Measurements from ENCODE around the gene FOSL1. TPM values are rescaled to one million over a fixed set of nuclear protein-coding genes. Genes with fewer than 3 reads are reported as not detected.

FOSL1 gene
- total RNA-seq, 1 donor from 2014 or later: 37.9 TPM

DNA sequence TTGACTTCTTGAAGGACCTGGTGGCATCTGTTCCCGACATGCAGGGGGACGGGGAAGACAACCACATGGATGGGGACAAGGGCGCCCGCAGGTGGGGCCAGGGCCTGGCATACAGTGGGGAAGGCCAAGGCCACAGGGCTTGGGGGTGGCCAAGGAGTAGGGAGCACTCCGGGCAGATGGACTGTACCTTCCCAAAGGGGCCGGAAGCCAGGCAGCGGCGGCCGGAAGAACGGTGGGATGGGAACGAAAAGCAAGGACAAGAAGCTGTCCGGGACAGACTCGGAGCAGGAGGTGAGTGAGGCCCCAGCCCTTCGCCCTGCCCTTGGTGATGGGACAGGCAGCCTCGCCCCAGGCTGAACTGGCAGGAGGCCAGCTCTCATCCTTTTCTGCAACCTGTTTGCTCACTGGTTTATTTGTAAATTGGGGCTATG, 20.2 kb upstream of the FOSL1 start:
- H3K36me3 ChIP-seq (ENCODE audit: insufficient read depth, low read length): peaks cover 17% of the 10 kb centered on the region
- H3K36me3 Mint-ChIP-seq (ENCODE audit: low read depth, unreplicated experiment): peaks cover 10% of the 10 kb centered on the region

GRCh38 chr11:65919573-65920371, 19.6 kb upstream of the FOSL1 start:
- Histone ChIP-seq H3K4me3 (ENCODE audit: insufficient read depth, low read depth, low read length) (peak overlapping the region; percentile 72), H3K9me3 (ENCODE audit: insufficient read depth, low read depth, low read length) (no peaks in the 10 kb centered on the region), H3K27me3 (ENCODE audit: insufficient read depth, low read length) (no peaks in the 10 kb centered on the region), H3K36me3 (ENCODE audit: insufficient read depth, low read length) (peaks cover 17% of the 10 kb centered on the region), H2AFZ (ENCODE audit: low read depth, low read length) (peak overlapping the region; percentile 72), H3K9ac (ENCODE audit: low read length) (peak overlapping the region; percentile 80), H4K20me1 (ENCODE audit: insufficient read depth, low read length) (peaks cover 9% of the 10 kb centered on the region), H3K4me2 (ENCODE audit: low read length) (peak overlapping the region; percentile 95), H3K4me1 (ENCODE audit: insufficient read depth, low read length) (peaks cover 46% of the 10 kb centered on the region), H3K27ac (ENCODE audit: low read depth, low read length) (peak overlapping the region; percentile 63), H3K79me2 (ENCODE audit: insufficient read depth, low read length) (peaks cover 57% of the 10 kb centered on the region)
- no peaks in the 10 kb centered on the region for H3K27me3 Mint-ChIP-seq (ENCODE audit: low read depth, unreplicated experiment)
- TF ChIP-seq, protein P1, sequence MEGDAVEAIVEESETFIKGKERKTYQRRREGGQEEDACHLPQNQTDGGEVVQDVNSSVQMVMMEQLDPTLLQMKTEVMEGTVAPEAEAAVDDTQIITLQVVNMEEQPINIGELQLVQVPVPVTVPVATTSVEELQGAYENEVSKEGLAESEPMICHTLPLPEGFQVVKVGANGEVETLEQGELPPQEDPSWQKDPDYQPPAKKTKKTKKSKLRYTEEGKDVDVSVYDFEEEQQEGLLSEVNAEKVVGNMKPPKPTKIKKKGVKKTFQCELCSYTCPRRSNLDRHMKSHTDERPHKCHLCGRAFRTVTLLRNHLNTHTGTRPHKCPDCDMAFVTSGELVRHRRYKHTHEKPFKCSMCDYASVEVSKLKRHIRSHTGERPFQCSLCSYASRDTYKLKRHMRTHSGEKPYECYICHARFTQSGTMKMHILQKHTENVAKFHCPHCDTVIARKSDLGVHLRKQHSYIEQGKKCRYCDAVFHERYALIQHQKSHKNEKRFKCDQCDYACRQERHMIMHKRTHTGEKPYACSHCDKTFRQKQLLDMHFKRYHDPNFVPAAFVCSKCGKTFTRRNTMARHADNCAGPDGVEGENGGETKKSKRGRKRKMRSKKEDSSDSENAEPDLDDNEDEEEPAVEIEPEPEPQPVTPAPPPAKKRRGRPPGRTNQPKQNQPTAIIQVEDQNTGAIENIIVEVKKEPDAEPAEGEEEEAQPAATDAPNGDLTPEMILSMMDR (IDR thresholded peaks at IDR 0.05; ENCODE audit: insufficient read depth, low read depth, low read length): no peak
- no peak for TF ChIP-seq EZH2 (IDR thresholded peaks at IDR 0.05; ENCODE audit: insufficient read depth, low read length)
- DNase-seq (ENCODE audit: low read depth): no peak
- H3K36me3 Mint-ChIP-seq (ENCODE audit: low read depth, unreplicated experiment): peaks cover 10% of the 10 kb centered on the region
- H3K27ac Mint-ChIP-seq (ENCODE audit: unreplicated experiment): no peak overlapping the region
- H3K4me1 Mint-ChIP-seq (ENCODE audit: low read depth, unreplicated experiment): peaks cover 23% of the 10 kb centered on the region
- no peak for FAIRE-seq
- peak overlapping the region; percentile 91 for H3K4me3 Mint-ChIP-seq (ENCODE audit: unreplicated experiment)
- no peaks in the 10 kb centered on the region for H3K9me3 Mint-ChIP-seq (ENCODE audit: unreplicated experiment)

More for the DNA sequence above, 20.2 kb upstream of the FOSL1 start:
- Histone ChIP-seq H3K9ac (ENCODE audit: low read length) (peak overlapping the region; percentile 80), H4K20me1 (ENCODE audit: insufficient read depth, low read length) (peaks cover 9% of the 10 kb centered on the region), H2AFZ (ENCODE audit: low read depth, low read length) (no peak overlapping the region), H3K9me3 (ENCODE audit: insufficient read depth, low read depth, low read length) (no peaks in the 10 kb centered on the region), H3K79me2 (ENCODE audit: insufficient read depth, low read length) (peaks cover 51% of the 10 kb centered on the region), H3K4me3 (ENCODE audit: insufficient read depth, low read depth, low read length) (peak overlapping the region; percentile 72), H3K27me3 (ENCODE audit: insufficient read depth, low read length) (no peaks in the 10 kb centered on the region), H3K4me1 (ENCODE audit: insufficient read depth, low read length) (peaks cover 40% of the 10 kb centered on the region), H3K4me2 (ENCODE audit: low read length) (peak overlapping the region; percentile 95), H3K27ac (ENCODE audit: low read depth, low read length) (no peak overlapping the region)
- H3K4me3 Mint-ChIP-seq (ENCODE audit: unreplicated experiment): peak overlapping the region; percentile 91
- H3K9me3 Mint-ChIP-seq (ENCODE audit: unreplicated experiment): no peaks in the 10 kb centered on the region
- peaks cover 17% of the 10 kb centered on the region for H3K4me1 Mint-ChIP-seq (ENCODE audit: low read depth, unreplicated experiment)
- DNase-seq (ENCODE audit: low read depth) (no peak), FAIRE-seq (no peak)
- H3K27me3 Mint-ChIP-seq (ENCODE audit: low read depth, unreplicated experiment): no peaks in the 10 kb centered on the region
- TF ChIP-seq, protein P1 (IDR thresholded peaks at IDR 0.05; ENCODE audit: insufficient read depth, low read depth, low read length): no peak
- TF ChIP-seq EZH2 (IDR thresholded peaks at IDR 0.05; ENCODE audit: insufficient read depth, low read length): no peak
- H3K27ac Mint-ChIP-seq (ENCODE audit: unreplicated experiment): no peak overlapping the region

- Mint-ChIP-seq H3K36me3 (ENCODE audit: low read depth, unreplicated experiment) (peaks cover 10% of the 10 kb centered on the region), H3K27ac (ENCODE audit: unreplicated experiment) (peak within 1 kb of the TSS; percentile 83), H3K27me3 (ENCODE audit: low read depth, unreplicated experiment) (no peaks in the 10 kb centered on the region), H3K4me1 (ENCODE audit: low read depth, unreplicated experiment) (peaks cover 28% of the 10 kb centered on the region), H3K4me3 (ENCODE audit: unreplicated experiment) (peak within 1 kb of the TSS; percentile 91), H3K9me3 (ENCODE audit: unreplicated experiment) (no peaks in the 10 kb centered on the region)
- peak; percentile 95 for DNase-seq (ENCODE audit: low read depth)
- peaks cover 17% of the 10 kb centered on the region for H3K36me3 ChIP-seq (ENCODE audit: insufficient read depth, low read length)
- peak within 1 kb of the TSS; percentile 95 for H3K9ac ChIP-seq (ENCODE audit: low read length)
- H2AFZ ChIP-seq (ENCODE audit: low read depth, low read length): peak within 1 kb of the TSS; percentile 72
- H3K4me2 ChIP-seq (ENCODE audit: low read length): peak within 1 kb of the TSS; percentile 98
- peaks cover 49% of the 10 kb centered on the region for H3K4me1 ChIP-seq (ENCODE audit: insufficient read depth, low read length)
- FAIRE-seq: no peak
- no peak for TF ChIP-seq EZH2 (IDR thresholded peaks at IDR 0.05; ENCODE audit: insufficient read depth, low read length)
- TF ChIP-seq, protein P1 (IDR thresholded peaks at IDR 0.05; ENCODE audit: insufficient read depth, low read depth, low read length): no peak
- no peaks in the 10 kb centered on the region for H3K9me3 ChIP-seq (ENCODE audit: insufficient read depth, low read depth, low read length)
- peaks cover 61% of the 10 kb centered on the region for H3K79me2 ChIP-seq (ENCODE audit: insufficient read depth, low read length)
- H3K4me3 ChIP-seq (ENCODE audit: insufficient read depth, low read depth, low read length): peak within 1 kb of the TSS; percentile 87
- no peaks in the 10 kb centered on the region for H3K27me3 ChIP-seq (ENCODE audit: insufficient read depth, low read length)
- peaks cover 9% of the 10 kb centered on the region for H4K20me1 ChIP-seq (ENCODE audit: insufficient read depth, low read length)
- peak within 1 kb of the TSS; percentile 97 for H3K27ac ChIP-seq (ENCODE audit: low read depth, low read length)
Observed at GRCh38 chr11:65919141-65919572, 19.0 kb upstream of the FOSL1 start, which contains the start of gene DRAP1. TSS of gene DRAP1 (plus strand) at chr11:65919426. CDS start at chr11:65919502, 76 bp downstream.
